NK-92 (cell line): Measurements from ENCODE around the gene CFP.
"Not testable (repeated sequence)": the region's sequence is repeated elsewhere in the genome, so short reads cannot be mapped to it uniquely, and the experiment has no call there.

Experiments used
- DNase-seq: peaks from one replicate; lab custom pipeline; 2025; ENCODE audit not compliant: unreplicated experiment; lab: John Stamatoyannopoulos, UW

Gene CFP

DNA sequence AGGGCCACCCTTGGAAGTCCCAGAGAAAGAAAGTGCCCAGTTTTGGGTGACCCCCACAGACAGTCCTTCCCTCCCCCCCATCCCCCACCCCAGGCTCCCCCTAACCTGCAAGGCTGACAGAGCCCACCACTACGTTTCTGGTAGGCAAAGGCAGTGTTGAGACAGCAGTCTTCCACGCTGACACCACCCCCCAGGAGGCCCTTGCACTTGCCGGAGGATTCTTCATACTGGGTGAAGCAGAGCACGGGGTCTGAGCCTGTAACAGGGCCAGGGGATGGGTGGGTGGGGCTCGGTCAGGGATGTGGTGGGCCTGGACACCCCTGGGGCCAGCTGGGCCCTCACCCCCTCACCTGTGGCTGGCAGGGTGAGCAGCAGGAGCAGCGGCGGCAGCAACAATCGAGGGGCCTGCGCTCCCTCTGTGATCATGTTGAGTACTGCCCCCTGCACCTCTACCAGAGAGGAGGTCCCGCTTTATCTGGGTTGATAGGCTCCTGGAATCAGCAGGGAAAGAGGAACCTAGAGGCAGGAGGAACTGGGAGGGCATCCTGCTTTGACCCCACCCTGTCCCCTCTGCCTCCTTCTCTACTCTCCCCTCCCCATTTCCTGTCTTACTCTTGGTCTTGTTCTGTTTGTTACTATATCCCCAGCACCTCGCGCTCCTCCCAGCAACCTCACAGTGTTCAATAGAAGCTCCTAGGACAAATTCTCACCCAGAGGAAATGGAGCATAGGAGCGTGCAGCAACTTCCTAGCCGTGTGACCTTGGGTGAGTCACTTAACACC is at the start of gene CFP:
Gene CFP, minus strand, starts transcription at position 512 of the 782 bp plus-strand sequence. Its CDS starts 86 bp downstream, at position 426.
- DNase-seq: no peak

DNA sequence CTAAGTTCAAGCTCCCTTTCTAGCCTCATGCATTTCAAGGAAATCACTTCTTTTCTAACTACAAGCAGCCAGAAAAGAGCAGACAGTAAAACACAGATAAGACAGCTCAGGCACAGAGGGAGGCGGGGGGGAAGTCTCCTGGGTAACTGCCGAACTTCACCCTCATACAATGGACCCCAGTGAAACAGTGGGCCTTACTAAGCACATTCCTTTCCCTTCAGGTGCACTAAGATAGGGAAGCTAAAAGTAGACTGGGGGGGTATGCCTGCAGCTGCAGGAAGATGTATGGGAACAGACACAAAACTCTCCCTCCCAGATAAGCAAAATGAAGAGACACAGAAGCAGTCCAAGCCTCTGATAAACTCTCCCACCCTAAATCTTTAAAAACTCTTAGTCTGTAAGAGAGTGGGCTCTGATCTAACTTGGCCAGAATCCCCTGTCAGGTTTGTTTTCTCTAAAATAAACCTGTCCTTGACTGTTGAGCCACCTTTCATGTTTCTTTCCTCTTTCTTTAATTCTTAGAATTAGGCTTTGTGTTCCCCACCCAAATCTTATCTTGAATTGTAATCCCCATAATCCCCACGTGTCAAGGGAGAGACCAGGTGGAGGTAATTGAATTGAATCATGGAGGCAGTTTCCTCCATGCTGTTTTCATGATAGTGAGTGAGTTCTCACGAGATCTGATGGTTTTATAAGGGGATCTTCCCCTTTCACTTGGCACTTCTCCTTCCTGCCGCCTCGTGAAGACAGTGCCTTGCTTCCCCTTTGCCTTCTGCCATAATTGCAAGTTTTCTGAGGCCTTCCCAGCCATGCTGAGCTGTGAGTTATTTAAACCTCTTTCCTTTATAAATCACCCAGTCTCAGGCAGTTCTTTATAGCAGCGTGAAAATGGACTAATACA is 46.5 kb upstream of the CFP start:
- DNase-seq: not testable (repeated sequence)

- no peak for DNase-seq
Observed at GRCh38 chrX:47674776-47675175, 45.0 kb upstream of the CFP start.

DNA sequence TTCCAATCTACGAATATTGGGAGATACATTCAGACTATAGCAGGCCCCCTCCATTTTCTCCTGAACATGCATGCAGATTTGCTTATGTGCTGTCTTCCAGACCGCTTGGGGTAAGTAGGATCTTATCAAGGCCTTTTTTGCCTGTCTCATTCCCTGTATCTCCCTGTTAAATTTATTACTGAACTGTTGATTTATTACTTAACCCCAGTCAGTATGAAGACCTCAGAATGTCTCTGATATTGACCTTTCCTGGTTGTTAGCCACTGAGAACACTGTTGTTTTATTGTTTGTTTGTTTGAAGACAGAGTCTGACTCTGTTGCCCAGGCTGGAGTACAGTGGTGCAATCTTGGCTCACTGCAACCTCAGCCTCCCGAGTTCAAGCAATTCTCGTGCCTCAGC is 36.1 kb upstream of the CFP start:
- DNase-seq: not testable (repeated sequence)

- no peak for DNase-seq
Observed at GRCh38 chrX:47664737-47665136, 35.0 kb upstream of the CFP start.

- no peak for DNase-seq
Observed at GRCh38 chrX:47662144-47662657, 32.5 kb upstream of the CFP start.

- no peak for DNase-seq
Observed at GRCh38 chrX:47661539-47661938, 31.8 kb upstream of the CFP start.

DNA sequence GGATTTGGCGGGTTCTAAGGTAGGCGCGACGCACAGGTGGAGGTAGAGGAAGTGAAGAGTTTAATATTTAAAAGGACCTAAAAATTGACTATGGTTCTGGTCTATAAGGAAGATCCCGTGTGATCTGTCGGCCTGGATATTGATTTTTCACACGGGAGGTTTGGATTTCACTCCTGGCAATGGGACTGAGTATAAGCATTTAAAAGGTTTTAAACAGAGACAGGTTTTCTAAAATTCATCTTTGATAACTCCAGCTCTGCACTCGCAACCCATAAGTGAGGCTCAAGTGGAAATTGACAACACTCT is 29.6 kb upstream of the CFP start:
- no peak for DNase-seq

GRCh38 chrX:47658684-47659420 is 29.1 kb upstream of the CFP start, which contains the start of gene UXT:
Gene UXT, minus strand, starts transcription at chrX:47659180. Its CDS starts 253 bp downstream, at chrX:47658927.
- DNase-seq: peak; percentile 49

DNA sequence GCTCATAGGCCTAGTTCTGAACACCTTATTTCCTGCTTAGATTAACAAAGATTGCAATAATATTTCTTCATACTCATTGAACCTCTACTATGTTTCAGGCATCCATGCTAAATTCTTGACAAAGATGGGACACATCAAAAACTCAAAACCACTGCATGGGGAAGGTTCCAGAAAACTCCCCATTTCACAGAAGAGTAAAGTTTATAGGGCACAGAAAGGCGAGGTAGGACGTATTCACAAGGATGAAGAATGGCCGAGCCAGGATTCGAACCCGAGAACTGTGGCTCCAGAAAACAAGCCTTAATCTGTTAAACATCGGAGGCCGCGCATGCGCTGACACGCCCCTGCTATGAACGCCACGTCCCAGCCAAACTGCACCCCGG is 28.6 kb upstream of the CFP start:
- no peak for DNase-seq

DNA sequence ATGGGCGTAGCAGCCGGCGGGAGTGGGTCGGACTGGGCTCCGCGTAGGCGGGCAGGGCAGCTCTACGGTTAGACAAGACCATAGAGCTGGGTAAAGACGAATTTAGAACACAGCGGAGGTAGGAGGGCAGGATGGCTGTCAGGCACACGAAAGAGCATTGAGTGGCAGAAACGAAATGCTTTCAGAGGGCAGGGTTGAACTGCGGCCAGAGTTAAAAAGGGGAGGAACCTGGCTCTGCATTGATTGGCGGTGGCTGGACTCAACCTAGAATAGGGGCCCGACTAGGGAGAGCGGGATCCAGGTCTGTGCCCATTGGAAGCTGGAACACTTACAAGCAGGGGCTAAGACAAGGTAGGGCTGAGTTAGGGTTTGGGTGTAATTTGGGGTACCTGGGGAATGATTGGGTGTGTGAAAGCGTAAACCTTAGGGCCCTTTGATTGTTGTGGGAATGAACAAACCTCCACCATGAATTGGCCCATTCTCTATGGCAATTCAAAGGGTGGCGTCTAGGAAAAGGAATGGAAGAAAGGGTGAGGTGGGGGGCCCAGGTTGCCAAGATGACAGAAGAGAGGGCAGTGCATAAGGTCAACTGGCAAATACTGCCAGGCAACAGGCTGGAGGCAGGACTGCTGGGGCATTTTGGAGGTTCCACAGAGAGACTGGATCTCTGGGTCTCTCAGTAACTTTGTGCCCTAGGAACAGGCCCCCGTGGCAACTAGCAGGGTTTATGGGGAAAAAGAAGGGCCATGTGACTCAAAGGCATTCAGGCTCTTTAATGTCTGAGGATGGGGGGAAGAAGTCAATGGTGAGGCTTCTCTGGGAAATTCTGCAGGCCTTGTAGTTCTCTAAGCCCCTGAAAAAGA is 21.5 kb upstream of the CFP start:
- DNase-seq: no peak

- peak; percentile 55 for DNase-seq
Observed at GRCh38 chrX:47650164-47651042, 20.7 kb upstream of the CFP start, which contains the start of gene ELK1. Gene ELK1, minus strand, starts transcription at chrX:47650563. Its CDS starts 9,122 bp downstream, at chrX:47641441.

GRCh38 chrX:47649781-47650163 is 20.0 kb upstream of the CFP start:
- no peak for DNase-seq

- DNase-seq: no peak
Observed at GRCh38 chrX:47649271-47649670, 19.5 kb upstream of the CFP start.

DNA sequence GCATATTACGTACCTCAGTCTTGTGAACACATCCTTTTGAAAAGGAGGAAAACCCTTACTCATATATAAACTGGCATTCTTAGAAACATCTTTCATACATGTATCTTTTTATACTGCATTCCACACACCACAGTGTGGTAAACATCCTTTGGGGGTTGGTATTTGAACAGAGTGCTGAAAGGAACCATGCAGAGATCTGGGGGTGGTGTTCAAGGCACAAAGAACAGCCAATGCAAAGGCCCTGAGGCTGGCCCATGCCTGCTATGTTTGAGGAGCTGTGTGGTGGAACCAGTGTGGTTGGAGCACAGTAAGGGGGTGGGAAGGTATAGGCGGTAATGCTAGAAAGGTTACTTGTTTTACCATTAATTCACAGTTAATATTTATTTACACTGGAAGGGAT is 18.6 kb upstream of the CFP start:
- no peak for DNase-seq

DNA sequence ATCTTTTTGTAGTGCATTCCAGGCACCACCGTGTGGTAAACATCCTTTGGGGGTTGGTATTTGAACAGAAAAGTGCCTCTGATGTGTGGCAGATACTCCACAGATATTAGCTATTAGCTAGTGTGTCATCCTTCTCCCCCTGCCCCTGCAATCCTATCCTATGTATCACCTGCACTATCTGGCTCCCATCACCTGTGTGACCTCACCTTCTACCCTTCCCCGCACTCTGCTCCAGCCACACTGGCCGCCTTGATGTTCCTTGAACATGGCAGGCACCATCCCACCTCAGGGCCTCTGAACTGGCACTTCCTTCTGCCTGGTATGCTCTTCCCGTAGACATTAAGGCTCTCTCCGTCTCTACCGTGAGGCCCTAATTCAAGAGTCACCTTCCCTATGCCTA is 16.9 kb upstream of the CFP start:
- no peak for DNase-seq

- no peak for DNase-seq
Observed at GRCh38 chrX:47645530-47645929, 15.8 kb upstream of the CFP start.

DNA sequence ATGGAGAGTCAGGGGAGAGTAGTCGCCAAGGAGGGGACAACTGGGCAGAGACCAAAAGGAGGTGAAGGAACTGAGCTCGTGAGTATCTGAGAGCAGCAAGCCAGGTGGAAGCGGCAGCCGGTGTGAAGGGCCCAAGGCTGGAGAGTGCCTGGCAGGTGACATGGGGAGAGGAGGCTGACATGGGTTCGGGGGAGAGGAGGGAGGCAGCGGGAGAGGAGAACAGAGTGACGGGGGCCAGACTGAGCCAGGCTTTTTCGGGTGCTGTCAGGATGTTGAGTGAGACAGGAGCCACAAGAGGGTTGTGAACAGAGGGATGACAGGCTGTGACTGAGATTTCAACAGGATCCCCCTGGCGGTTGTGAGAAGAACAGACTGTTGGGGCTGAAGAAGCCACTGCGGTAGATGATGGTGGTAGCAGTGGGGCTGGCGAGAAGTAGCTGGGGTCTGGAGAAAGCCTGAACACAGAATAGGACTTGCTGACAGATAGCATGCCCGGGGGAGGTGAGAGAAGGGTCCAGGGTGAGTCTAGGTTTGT is 14.9 kb upstream of the CFP start:
- DNase-seq: no peak

- DNase-seq: no peak
Observed at GRCh38 chrX:47643926-47644325, 14.2 kb upstream of the CFP start.
